Measurements from ENCODE around the gene FCN2. TPM values are rescaled to one million over a fixed set of nuclear protein-coding genes. Genes with fewer than 3 reads are reported as not detected.

FCN2 gene
- total RNA-seq, 2 experiments from 2014 or later, result not detected

DNA sequence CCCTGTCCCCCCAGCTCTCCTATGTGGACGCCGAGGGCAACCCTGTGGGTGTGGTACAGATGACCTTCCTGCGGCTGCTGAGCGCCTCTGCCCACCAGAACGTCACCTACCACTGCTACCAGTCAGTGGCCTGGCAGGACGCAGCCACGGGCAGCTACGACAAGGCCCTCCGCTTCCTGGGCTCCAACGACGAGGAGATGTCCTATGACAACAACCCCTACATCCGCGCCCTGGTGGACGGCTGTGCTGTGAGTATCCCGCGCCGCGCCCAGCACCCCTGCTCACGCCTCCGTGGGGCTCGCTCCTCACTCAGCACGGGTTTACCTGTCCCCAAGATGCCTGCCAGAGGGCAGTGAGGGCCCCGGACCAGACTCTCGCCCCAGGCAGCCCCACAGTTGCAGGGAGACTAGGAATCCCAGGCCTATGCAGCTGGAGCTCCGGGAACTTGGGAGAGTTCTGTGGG lies 45.6 kb upstream of the FCN2 start:
- DNase-seq (ENCODE audit: low spot score), result no peak
- Histone ChIP-seq H3K9me2 (ENCODE audit: insufficient read depth, low read length) (no peaks in the 10 kb centered on the region), H3K4me2 (ENCODE audit: low read length) (no peak overlapping the region), H2AFZ (ENCODE audit: low read length) (no peak overlapping the region), H3K9me3 (ENCODE audit: low read length) (no peaks in the 10 kb centered on the region), H3K4me3 (ENCODE audit: low read depth, low read length, poor library complexity, severe bottlenecking) (no peak overlapping the region), H3K36me3 (ENCODE audit: insufficient read depth, low read length) (no peaks in the 10 kb centered on the region), H4K20me1 (ENCODE audit: insufficient read depth, low read length) (no peaks in the 10 kb centered on the region), H3K79me2 (ENCODE audit: insufficient read depth, low read depth, low read length) (no peaks in the 10 kb centered on the region), H3K27ac (ENCODE audit: low read depth, low read length, poor library complexity, severe bottlenecking) (no peak overlapping the region), H3K4me1 (ENCODE audit: insufficient read depth, low read length, poor library complexity, severe bottlenecking) (no peaks in the 10 kb centered on the region)
- BruUV-seq (replicated peaks), result no TSS peak
- ChIA-PET POLR2A (no interaction called here), CTCF (ENCODE audit: unreplicated experiment) (no interaction called here)
- TF ChIP-seq, protein P1, sequence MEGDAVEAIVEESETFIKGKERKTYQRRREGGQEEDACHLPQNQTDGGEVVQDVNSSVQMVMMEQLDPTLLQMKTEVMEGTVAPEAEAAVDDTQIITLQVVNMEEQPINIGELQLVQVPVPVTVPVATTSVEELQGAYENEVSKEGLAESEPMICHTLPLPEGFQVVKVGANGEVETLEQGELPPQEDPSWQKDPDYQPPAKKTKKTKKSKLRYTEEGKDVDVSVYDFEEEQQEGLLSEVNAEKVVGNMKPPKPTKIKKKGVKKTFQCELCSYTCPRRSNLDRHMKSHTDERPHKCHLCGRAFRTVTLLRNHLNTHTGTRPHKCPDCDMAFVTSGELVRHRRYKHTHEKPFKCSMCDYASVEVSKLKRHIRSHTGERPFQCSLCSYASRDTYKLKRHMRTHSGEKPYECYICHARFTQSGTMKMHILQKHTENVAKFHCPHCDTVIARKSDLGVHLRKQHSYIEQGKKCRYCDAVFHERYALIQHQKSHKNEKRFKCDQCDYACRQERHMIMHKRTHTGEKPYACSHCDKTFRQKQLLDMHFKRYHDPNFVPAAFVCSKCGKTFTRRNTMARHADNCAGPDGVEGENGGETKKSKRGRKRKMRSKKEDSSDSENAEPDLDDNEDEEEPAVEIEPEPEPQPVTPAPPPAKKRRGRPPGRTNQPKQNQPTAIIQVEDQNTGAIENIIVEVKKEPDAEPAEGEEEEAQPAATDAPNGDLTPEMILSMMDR (conservative IDR thresholded peaks at IDR 0.05; ENCODE audit: low read length), result no peak
- no peak for TF ChIP-seq EZH2phosphoT487 (IDR thresholded peaks at IDR 0.05; ENCODE audit: borderline replicate concordance, low read depth, low read length)
- intact Hi-C loops (cut with micrococcal nuclease; ENCODE audit: unreplicated experiment), result no loop called here

GRCh38 chr9:134835448-134835847 lies 45.2 kb upstream of the FCN2 start:
- H3K4me1 ChIP-seq (ENCODE audit: insufficient read depth, low read length, poor library complexity, severe bottlenecking), result no peaks in the 10 kb centered on the region
- no peaks in the 10 kb centered on the region for H3K36me3 ChIP-seq (ENCODE audit: insufficient read depth, low read length)
- H3K79me2 ChIP-seq (ENCODE audit: insufficient read depth, low read depth, low read length), result no peaks in the 10 kb centered on the region
- intact Hi-C loops (cut with micrococcal nuclease; ENCODE audit: unreplicated experiment), result no loop called here
- H3K9me3 ChIP-seq (ENCODE audit: low read length), result no peaks in the 10 kb centered on the region
- TF ChIP-seq, protein P1 (conservative IDR thresholded peaks at IDR 0.05; ENCODE audit: low read length), result no peak
- no peak for TF ChIP-seq EZH2phosphoT487 (IDR thresholded peaks at IDR 0.05; ENCODE audit: borderline replicate concordance, low read depth, low read length)
- BruUV-seq (replicated peaks), result no TSS peak
- no peak overlapping the region for H3K27ac ChIP-seq (ENCODE audit: low read depth, low read length, poor library complexity, severe bottlenecking)
- no peaks in the 10 kb centered on the region for H3K9me2 ChIP-seq (ENCODE audit: insufficient read depth, low read length)
- ChIA-PET CTCF (ENCODE audit: unreplicated experiment) (no interaction called here), POLR2A (no interaction called here)
- H3K4me2 ChIP-seq (ENCODE audit: low read length), result no peak overlapping the region
- DNase-seq (ENCODE audit: low spot score), result no peak
- H2AFZ ChIP-seq (ENCODE audit: low read length), result no peak overlapping the region
- H4K20me1 ChIP-seq (ENCODE audit: insufficient read depth, low read length), result no peaks in the 10 kb centered on the region
- H3K4me3 ChIP-seq (ENCODE audit: low read depth, low read length, poor library complexity, severe bottlenecking), result no peak overlapping the region

- Histone ChIP-seq H3K4me1 (ENCODE audit: insufficient read depth, low read length, poor library complexity, severe bottlenecking) (no peaks in the 10 kb centered on the region), H3K4me2 (ENCODE audit: low read length) (no peak overlapping the region), H3K4me3 (ENCODE audit: low read depth, low read length, poor library complexity, severe bottlenecking) (no peak overlapping the region), H4K20me1 (ENCODE audit: insufficient read depth, low read length) (no peaks in the 10 kb centered on the region), H3K9me2 (ENCODE audit: insufficient read depth, low read length) (no peaks in the 10 kb centered on the region), H2AFZ (ENCODE audit: low read length) (no peak overlapping the region), H3K36me3 (ENCODE audit: insufficient read depth, low read length) (no peaks in the 10 kb centered on the region), H3K27ac (ENCODE audit: low read depth, low read length, poor library complexity, severe bottlenecking) (no peak overlapping the region), H3K9me3 (ENCODE audit: low read length) (no peaks in the 10 kb centered on the region), H3K79me2 (ENCODE audit: insufficient read depth, low read depth, low read length) (no peaks in the 10 kb centered on the region)
- ChIA-PET POLR2A (no interaction called here), CTCF (ENCODE audit: unreplicated experiment) (no interaction called here)
- intact Hi-C loops (cut with micrococcal nuclease; ENCODE audit: unreplicated experiment), result no loop called here
- no peak for DNase-seq (ENCODE audit: low spot score)
- no TSS peak for BruUV-seq (replicated peaks)
- TF ChIP-seq, protein P1 (conservative IDR thresholded peaks at IDR 0.05; ENCODE audit: low read length), result no peak
- TF ChIP-seq EZH2phosphoT487 (IDR thresholded peaks at IDR 0.05; ENCODE audit: borderline replicate concordance, low read depth, low read length), result no peak
Observed at GRCh38 chr9:134835987-134836386, 44.6 kb upstream of the FCN2 start.

All from OCI-LY7 (cell line).